ENCODE measurements around the gene OGFR. TPM values are rescaled to one million over a fixed set of nuclear protein-coding genes. Genes with fewer than 3 reads are reported as not detected.
"Not testable (repeated sequence)": the region's sequence is repeated elsewhere in the genome, so short reads cannot be mapped to it uniquely, and the experiment has no call there.

Gene OGFR
- total RNA-seq, 1 donor from 2014 or later, result 57.6 TPM

GRCh38 chr20:62852841-62853240 lies 48.2 kb downstream of the OGFR start:
- no peak for DNase-seq (ENCODE audit: low read depth)
- TF ChIP-seq, protein P1, sequence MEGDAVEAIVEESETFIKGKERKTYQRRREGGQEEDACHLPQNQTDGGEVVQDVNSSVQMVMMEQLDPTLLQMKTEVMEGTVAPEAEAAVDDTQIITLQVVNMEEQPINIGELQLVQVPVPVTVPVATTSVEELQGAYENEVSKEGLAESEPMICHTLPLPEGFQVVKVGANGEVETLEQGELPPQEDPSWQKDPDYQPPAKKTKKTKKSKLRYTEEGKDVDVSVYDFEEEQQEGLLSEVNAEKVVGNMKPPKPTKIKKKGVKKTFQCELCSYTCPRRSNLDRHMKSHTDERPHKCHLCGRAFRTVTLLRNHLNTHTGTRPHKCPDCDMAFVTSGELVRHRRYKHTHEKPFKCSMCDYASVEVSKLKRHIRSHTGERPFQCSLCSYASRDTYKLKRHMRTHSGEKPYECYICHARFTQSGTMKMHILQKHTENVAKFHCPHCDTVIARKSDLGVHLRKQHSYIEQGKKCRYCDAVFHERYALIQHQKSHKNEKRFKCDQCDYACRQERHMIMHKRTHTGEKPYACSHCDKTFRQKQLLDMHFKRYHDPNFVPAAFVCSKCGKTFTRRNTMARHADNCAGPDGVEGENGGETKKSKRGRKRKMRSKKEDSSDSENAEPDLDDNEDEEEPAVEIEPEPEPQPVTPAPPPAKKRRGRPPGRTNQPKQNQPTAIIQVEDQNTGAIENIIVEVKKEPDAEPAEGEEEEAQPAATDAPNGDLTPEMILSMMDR (conservative IDR thresholded peaks at IDR 0.05; ENCODE audit: low read depth, low read length), result no peak
- no peak overlapping the region for H3K4me3 ChIP-seq (ENCODE audit: low read depth, low read length)

DNA sequence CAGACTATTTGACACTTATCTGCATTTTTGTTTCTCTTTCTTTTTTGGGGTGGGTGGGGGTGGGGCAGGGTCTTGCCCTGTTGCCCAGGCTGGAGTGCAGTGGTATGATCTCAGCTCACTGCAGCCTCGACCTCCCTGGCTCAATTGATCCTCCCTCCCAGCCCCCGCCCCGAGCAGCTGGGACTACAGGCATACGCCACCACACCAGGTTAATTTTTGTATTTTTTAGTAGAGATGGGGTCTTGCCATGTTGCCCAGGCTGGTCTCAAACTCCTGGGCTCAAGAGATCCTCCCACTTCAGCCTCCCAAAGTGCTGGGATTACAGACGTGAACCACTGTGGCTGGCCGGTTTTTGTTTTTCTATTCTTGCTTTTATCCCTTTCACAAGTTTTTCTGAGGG lies 48.7 kb downstream of the OGFR start:
- not testable (repeated sequence) for H3K4me3 ChIP-seq (ENCODE audit: low read depth, low read length); DNase-seq (ENCODE audit: low read depth)

- TF ChIP-seq, protein P1 (conservative IDR thresholded peaks at IDR 0.05; ENCODE audit: low read depth, low read length), result no peak
- H3K4me3 ChIP-seq (ENCODE audit: low read depth, low read length), result no peak overlapping the region
These were observed 49.5 kb downstream of the OGFR start for GRCh38 chr20:62854121-62854520.

DNA sequence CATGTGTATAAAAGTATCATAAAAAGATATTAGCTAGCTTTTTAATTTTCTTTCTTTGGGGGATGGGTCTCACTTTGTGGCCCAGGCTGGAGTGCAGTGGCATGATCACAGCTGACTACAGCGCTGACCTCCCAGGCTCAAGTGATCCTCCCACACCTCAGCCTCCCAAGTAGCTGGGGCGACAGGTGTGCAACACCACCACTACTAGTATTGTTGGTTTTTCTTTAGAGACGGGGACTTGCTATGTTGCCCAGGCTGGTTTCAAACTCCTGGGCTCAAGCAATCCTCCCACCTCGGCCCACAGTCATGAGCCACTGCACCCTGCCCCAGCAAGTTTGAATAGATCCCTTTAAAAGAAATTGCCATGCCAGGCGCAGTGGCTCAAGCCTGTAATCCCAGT lies 50.5 kb downstream of the OGFR start:
- TF ChIP-seq, protein P1 (conservative IDR thresholded peaks at IDR 0.05; ENCODE audit: low read depth, low read length), result no peak
- no peak for DNase-seq (ENCODE audit: low read depth)
- H3K4me3 ChIP-seq (ENCODE audit: low read depth, low read length), result no peak overlapping the region

More at GRCh38 chr20:62854121-62854520, 49.5 kb downstream of the OGFR start:
- no peak for DNase-seq (ENCODE audit: low read depth)

GRCh38 chr20:62856931-62857619 lies 52.4 kb downstream of the OGFR start:
- no peak overlapping the region for H3K4me3 ChIP-seq (ENCODE audit: low read depth, low read length)
- no peak for DNase-seq (ENCODE audit: low read depth)
- TF ChIP-seq, protein P1 (conservative IDR thresholded peaks at IDR 0.05; ENCODE audit: low read depth, low read length), result no peak

- no peak overlapping the region for H3K4me3 ChIP-seq (ENCODE audit: low read depth, low read length)
- TF ChIP-seq, protein P1 (conservative IDR thresholded peaks at IDR 0.05; ENCODE audit: low read depth, low read length), result no peak
- DNase-seq (ENCODE audit: low read depth), result no peak
These were observed 53.6 kb downstream of the OGFR start for GRCh38 chr20:62858058-62858830.

DNA sequence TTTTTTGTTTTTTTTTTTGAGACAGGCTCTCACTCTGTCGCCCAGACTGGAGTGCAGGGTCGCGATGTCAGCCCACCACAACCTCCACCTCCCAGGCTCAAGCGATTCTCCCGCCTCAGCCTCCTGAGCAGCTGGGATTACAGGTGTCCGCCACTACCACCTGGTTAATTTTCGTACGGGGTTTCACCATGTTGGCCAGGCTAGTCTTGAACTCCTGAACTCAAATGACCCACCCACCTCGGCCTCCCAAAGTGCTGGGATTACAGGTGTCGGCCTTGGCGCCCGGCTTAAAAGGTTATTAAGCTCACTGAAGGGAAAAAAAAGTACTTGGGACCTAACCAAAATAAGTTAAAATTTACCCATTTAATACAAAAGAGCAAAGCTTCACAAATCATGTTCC lies 55.1 kb downstream of the OGFR start:
- H3K4me3 ChIP-seq (ENCODE audit: low read depth, low read length), result no peak overlapping the region
- no peak for DNase-seq (ENCODE audit: low read depth)
- TF ChIP-seq, protein P1 (conservative IDR thresholded peaks at IDR 0.05; ENCODE audit: low read depth, low read length), result no peak
